OCI-LY7 (cell line): Measurements from ENCODE around the gene GNB5. TPM values are rescaled to one million over a fixed set of nuclear protein-coding genes. Genes with fewer than 3 reads are reported as not detected.

ENCODE experiments used
- BruUV-seq: library from RNA; stranded (reverse); fragments of 400-500 nt; replicated peaks from 2 replicates; lab custom pipeline; 2021; lab: Mats Ljungman, UMichigan
- CTCF ChIA-PET: fragments of 300-600 bp; sonication (Branson Sonifier 250); formaldehyde crosslinking; loops from one replicate; lab custom pipeline; 2022; ENCODE audit warnings: antibody characterized with exemption; ENCODE audit not compliant: unreplicated experiment; lab: Charles Lee
- POLR2A ChIA-PET: fragments of 300-600 bp; sonication (Branson Sonifier 250); formaldehyde crosslinking; loops from one replicate; lab custom pipeline; 2022; ENCODE audit warnings: antibody characterized with exemption; lab: Charles Lee
- DNase-seq: peaks from one replicate; pipeline ENCODE4 v3.0.0-alpha.2; 2015; ENCODE audit warnings: low spot score
- H2AFZ ChIP-seq: fragments of 200-600 bp; sonication (generic), shearing (Covaris generic); 2 replicates; pipeline ENCODE4 v1.6.1; 2014; ENCODE audit warnings: mild to moderate bottlenecking, antibody characterized with exemption, low read length, moderate library complexity
- H3K27ac ChIP-seq: fragments of 200-600 bp; sonication (generic); 2 replicates; pipeline ENCODE4 v1.5.1; 2014; ENCODE audit warnings: mixed run types, low read depth, mild to moderate bottlenecking, moderate library complexity, low read length, inconsistent platforms; ENCODE audit not compliant: poor library complexity, severe bottlenecking
- H3K36me3 ChIP-seq: fragments of 200-600 bp; sonication (generic); 2 replicates; pipeline ENCODE4 v1.6.1; 2014; ENCODE audit warnings: mild to moderate bottlenecking, antibody characterized with exemption, low read length, moderate library complexity, mixed read lengths; ENCODE audit not compliant: insufficient read depth
- H3K4me1 ChIP-seq: fragments of 200-600 bp; sonication (generic); 2 replicates; pipeline ENCODE4 v1.5.1; 2014; ENCODE audit warnings: mild to moderate bottlenecking, low read length; ENCODE audit not compliant: insufficient read depth, poor library complexity, severe bottlenecking
- H3K4me2 ChIP-seq: fragments of 200-600 bp; sonication (generic); 2 replicates; pipeline ENCODE4 v1.6.1; 2014; ENCODE audit warnings: mild to moderate bottlenecking, low read length
- H3K4me3 ChIP-seq: fragments of 200-600 bp; sonication (generic); 2 replicates; pipeline ENCODE4 v1.5.1; 2014; ENCODE audit warnings: mild to moderate bottlenecking, low read depth, low read length; ENCODE audit not compliant: poor library complexity, severe bottlenecking
- H3K79me2 ChIP-seq: fragments of 200-600 bp; sonication (generic); 2 replicates; pipeline ENCODE4 v1.6.1; 2016; ENCODE audit warnings: low read depth, mild to moderate bottlenecking, low read length, moderate library complexity, mixed read lengths; ENCODE audit not compliant: insufficient read depth
- H3K9me2 ChIP-seq: fragments of 200-600 bp; sonication (generic); 2 replicates; pipeline ENCODE4 v1.6.1; 2016; ENCODE audit warnings: mild to moderate bottlenecking, low read length, mixed read lengths; ENCODE audit not compliant: insufficient read depth
- H3K9me3 ChIP-seq: fragments of 200-600 bp; sonication (generic); 2 replicates; pipeline ENCODE4 v1.6.1; 2014; ENCODE audit warnings: mild to moderate bottlenecking, mixed run types, low read length, mixed read lengths
- H4K20me1 ChIP-seq: fragments of 200-600 bp; sonication (generic); 2 replicates; pipeline ENCODE4 v1.6.1; 2014; ENCODE audit warnings: mild to moderate bottlenecking, antibody characterized with exemption, low read length, moderate library complexity, mixed read lengths; ENCODE audit not compliant: insufficient read depth
- EZH2phosphoT487 ChIP-seq: fragments of 200-600 bp; sonication (generic); IDR thresholded peaks from 2 replicates; pipeline ENCODE4 v1.6.1; 2018; ENCODE audit warnings: low read depth, borderline replicate concordance, mild to moderate bottlenecking, mixed run types, antibody characterized with exemption, low read length, moderate library complexity, mixed read lengths
- intact Hi-C: fragments of 100-400 bp; cut with micrococcal nuclease; formaldehyde crosslinking; loops from one replicate; pipeline ENCODE4 v1.10.0; 2022; ENCODE audit not compliant: unreplicated experiment
- total RNA-seq, 2 experiments: library from RNA; depleted of rRNA in 1 of 2; stranded (reverse); fragments of >200 nt in 1 of 2; shearing (Covaris generic) in 1 of 2; gene quantifications; 2 replicates each; pipeline ENCODE4 v1.2.3, GENCODE V29; 2014 to 2022
- TF ChIP-seq, protein P1 (sequence below): fragments of 200-600 bp; sonication (generic); conservative IDR thresholded peaks from 2 replicates; pipeline ENCODE4 v1.5.1; 2014; ENCODE audit warnings: mild to moderate bottlenecking, antibody characterized with exemption, low read length, moderate library complexity, mixed read lengths

Gene GNB5
- total RNA-seq, 2 experiments from 2014 or later, result 49.0 to 53.9 TPM

DNA sequence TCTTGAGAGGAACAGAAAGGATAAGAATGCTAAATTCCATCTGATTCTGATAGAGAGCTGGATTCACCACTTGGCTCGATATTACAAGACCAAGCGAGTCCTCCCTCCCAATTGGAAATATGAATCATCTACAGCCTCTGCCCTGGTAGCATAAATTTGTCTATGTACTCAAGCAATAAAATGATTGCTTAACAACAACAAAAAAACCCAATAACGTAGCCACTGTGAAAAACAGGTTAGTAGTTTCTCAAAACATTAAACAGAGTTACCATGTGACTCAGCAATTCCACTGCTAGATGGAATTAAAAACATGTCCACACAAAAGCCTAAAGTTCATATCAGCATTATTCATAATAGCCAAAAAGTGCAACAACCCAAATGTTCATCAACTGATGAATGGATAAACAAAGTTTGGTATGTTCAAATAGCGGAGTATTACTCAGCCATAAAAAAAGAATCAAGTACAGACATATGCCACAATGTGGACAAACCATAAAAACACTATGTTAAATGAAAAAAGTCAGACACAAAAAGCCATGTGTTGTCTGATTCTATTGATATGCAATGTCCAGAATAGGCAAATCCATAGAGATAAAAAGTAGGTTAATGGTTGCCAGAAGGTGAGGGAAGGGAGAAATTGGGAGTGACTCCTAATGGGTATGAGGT, 95.5 kb downstream of the GNB5 start:
- no peaks in the 10 kb centered on the region for H4K20me1 ChIP-seq
- no peak overlapping the region for H2AFZ ChIP-seq
- H3K27ac ChIP-seq, result no peak overlapping the region
- no peak for TF ChIP-seq EZH2phosphoT487
- TF ChIP-seq, protein P1, sequence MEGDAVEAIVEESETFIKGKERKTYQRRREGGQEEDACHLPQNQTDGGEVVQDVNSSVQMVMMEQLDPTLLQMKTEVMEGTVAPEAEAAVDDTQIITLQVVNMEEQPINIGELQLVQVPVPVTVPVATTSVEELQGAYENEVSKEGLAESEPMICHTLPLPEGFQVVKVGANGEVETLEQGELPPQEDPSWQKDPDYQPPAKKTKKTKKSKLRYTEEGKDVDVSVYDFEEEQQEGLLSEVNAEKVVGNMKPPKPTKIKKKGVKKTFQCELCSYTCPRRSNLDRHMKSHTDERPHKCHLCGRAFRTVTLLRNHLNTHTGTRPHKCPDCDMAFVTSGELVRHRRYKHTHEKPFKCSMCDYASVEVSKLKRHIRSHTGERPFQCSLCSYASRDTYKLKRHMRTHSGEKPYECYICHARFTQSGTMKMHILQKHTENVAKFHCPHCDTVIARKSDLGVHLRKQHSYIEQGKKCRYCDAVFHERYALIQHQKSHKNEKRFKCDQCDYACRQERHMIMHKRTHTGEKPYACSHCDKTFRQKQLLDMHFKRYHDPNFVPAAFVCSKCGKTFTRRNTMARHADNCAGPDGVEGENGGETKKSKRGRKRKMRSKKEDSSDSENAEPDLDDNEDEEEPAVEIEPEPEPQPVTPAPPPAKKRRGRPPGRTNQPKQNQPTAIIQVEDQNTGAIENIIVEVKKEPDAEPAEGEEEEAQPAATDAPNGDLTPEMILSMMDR, result no peak
- H3K9me2 ChIP-seq, result no peaks in the 10 kb centered on the region
- 0 out of 2 replicates have a peak, but pooled peaks cover under 1% of the 10 kb centered on the region for H3K9me3 ChIP-seq
- H3K4me1 ChIP-seq, result peaks cover under 1% of the 10 kb centered on the region
- intact Hi-C loops, result no loop called here
- no peak overlapping the region for H3K4me2 ChIP-seq
- no TSS peak for BruUV-seq
- no peak for DNase-seq
- no peaks in the 10 kb centered on the region for H3K36me3 ChIP-seq
- ChIA-PET POLR2A (no interaction called here), CTCF (no interaction called here)
- H3K79me2 ChIP-seq, result no peaks in the 10 kb centered on the region
- H3K4me3 ChIP-seq, result no peak overlapping the region

DNA sequence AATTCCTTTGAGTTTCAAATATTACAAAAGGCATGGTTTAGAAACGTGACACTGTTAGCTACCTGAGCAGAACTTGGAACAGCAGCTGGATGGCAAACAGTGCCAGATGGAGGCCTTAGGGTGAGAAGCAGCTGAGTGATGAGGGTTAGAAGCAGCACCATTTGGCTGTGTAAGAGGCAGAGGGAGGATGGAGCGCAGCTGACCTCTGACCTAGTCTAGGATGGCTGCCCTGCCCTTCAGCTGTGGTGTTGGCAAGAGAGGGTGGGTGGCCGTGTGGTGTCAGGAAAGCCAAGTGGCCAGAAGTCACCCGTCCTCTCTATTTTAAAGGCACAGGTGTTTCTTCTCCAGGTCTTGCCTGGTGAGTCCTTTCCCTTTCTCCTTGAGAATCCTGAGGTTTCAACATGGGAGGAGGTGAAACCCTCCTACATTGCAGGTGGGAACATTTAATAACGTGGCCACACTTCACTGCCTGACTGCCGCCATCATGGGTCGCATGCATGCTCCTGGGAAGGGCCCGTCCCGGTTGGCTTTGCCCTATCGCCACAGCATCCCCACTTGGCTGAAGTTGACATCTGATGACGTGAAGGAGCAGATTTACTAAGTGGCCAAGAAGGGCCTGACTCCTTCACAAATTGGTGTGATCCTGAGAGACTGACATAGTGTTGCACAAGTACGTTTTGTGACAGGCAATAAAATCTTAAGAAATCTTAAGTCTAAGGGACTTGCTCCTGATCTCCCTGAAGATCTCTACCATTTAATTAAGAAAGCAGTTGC, 96.2 kb downstream of the GNB5 start:
- H3K9me3 ChIP-seq, result 0 out of 2 replicates have a peak, but pooled peaks cover 6% of the 10 kb centered on the region
- ChIA-PET POLR2A (no interaction called here), CTCF (no interaction called here)
- TF ChIP-seq, protein P1, result no peak
- no peak for TF ChIP-seq EZH2phosphoT487
- H3K36me3 ChIP-seq, result no peaks in the 10 kb centered on the region
- no peak for DNase-seq
- H3K4me1 ChIP-seq, result no peaks in the 10 kb centered on the region
- BruUV-seq, result no TSS peak
- no peaks in the 10 kb centered on the region for H3K9me2 ChIP-seq
- intact Hi-C loops, result no loop called here
- H2AFZ ChIP-seq, result no peak overlapping the region
- H4K20me1 ChIP-seq, result no peaks in the 10 kb centered on the region
- H3K4me3 ChIP-seq, result no peak overlapping the region
- no peaks in the 10 kb centered on the region for H3K79me2 ChIP-seq
- H3K4me2 ChIP-seq, result no peak overlapping the region
- H3K27ac ChIP-seq, result no peak overlapping the region
